ENCODE results near the gene ISM2. TPM values are rescaled to one million over a fixed set of nuclear protein-coding genes. Genes with fewer than 3 reads are reported as not detected.

The ISM2 gene
- total and polyA plus RNA-seq, 2 of the 8 experiments (the other 6 are each of a cell fraction or from before 2014, with no cell fraction given) = 0.52 to 0.79 TPM

GRCh38 chr14:77459072-77459723 is 39.4 kb downstream of the ISM2 start (continued):
- TF ChIP-seq PHF8 (conservative IDR thresholded peaks at IDR 0.05; ENCODE audit: low read depth, low read length) (no peak), KDM5A (IDR thresholded peaks at IDR 0.05; ENCODE audit: low read length) (0 out of 2 replicates have a peak, but pooled peaks have one; percentile 25), ZNF274 (IDR thresholded peaks at IDR 0.05; ENCODE audit: borderline replicate concordance, extremely low read depth, low read length) (no peak), GTF2F1 (IDR thresholded peaks at IDR 0.05; ENCODE audit: borderline replicate concordance, low read depth, low read length) (no peak), USF2 (IDR thresholded peaks at IDR 0.05; ENCODE audit: low read length) (no peak), CREB1 (IDR thresholded peaks at IDR 0.05) (no peak), NRF1 (IDR thresholded peaks at IDR 0.05; ENCODE audit: low read depth, low read length) (no peak), SRF (IDR thresholded peaks at IDR 0.05; ENCODE audit: low read depth, low read length) (no peak)

Data from H1 (cell line).